Ascending aorta (tissue), 2 donors: ENCODE results near the gene GGA1. TPM values are rescaled to one million over a fixed set of nuclear protein-coding genes. Genes with fewer than 3 reads are reported as not detected.

ENCODE experiments used
- DNase-seq, 2 donors: peaks; one replicate each; pipeline ENCODE4 v3.0.0-alpha.2; 2019; ENCODE audit warnings: low spot score in 2 of 2
- H3K27ac ChIP-seq, 2 donors: fragments of 200-600 bp; sonication (generic); one replicate each; pipeline ENCODE4 v1.5.1; 2016 to 2017; ENCODE audit warnings: mild to moderate bottlenecking in 1 of 2
- H3K27me3 ChIP-seq: fragments of 200-600 bp; sonication (generic); one replicate; pipeline ENCODE4 v1.5.1; 2017
- H3K36me3 ChIP-seq, 2 donors: fragments of 200-600 bp; sonication (generic); one replicate each; pipeline ENCODE4 v1.5.1; 2016
- H3K4me1 ChIP-seq, 2 donors: fragments of 200-600 bp; sonication (generic); one replicate each; pipeline ENCODE4 v1.5.1; 2016 to 2017; ENCODE audit warnings: mild to moderate bottlenecking in 1 of 2
- H3K4me3 ChIP-seq, 2 donors: fragments of 200-600 bp; sonication (generic); one replicate each; pipeline ENCODE4 v1.5.1; 2016 to 2017; ENCODE audit warnings: mild to moderate bottlenecking in 1 of 2
- H3K9me3 ChIP-seq, 2 donors: fragments of 200-600 bp; sonication (generic); one replicate each; pipeline ENCODE4 v1.5.1; 2016
- intact Hi-C: fragments of 100-400 bp; cut with DNase I; formaldehyde crosslinking; loops from one replicate; pipeline ENCODE4 v1.15.1; 2023
- total RNA-seq: library from RNA; depleted of rRNA; stranded (reverse); fragments of >200 nt; gene quantifications from one replicate; pipeline ENCODE4 v1.1.0, GENCODE V29; 2016
- TF ChIP-seq, protein P1 (sequence below), 3 experiments: fragments of 200-600 bp in 2 of 3; fragments of 450-650 bp in 1 of 3; sonication (generic) in 2 of 3; IDR thresholded peaks; one replicate each; pipeline ENCODE4 v1.5.1; 2016 to 2019; ENCODE audit warnings: antibody characterized with exemption in 3 of 3, mild to moderate bottlenecking in 1 of 3, moderate library complexity in 1 of 3

The GGA1 gene
- total RNA-seq, 1 donor from 2014 or later = 53.5 TPM

DNA sequence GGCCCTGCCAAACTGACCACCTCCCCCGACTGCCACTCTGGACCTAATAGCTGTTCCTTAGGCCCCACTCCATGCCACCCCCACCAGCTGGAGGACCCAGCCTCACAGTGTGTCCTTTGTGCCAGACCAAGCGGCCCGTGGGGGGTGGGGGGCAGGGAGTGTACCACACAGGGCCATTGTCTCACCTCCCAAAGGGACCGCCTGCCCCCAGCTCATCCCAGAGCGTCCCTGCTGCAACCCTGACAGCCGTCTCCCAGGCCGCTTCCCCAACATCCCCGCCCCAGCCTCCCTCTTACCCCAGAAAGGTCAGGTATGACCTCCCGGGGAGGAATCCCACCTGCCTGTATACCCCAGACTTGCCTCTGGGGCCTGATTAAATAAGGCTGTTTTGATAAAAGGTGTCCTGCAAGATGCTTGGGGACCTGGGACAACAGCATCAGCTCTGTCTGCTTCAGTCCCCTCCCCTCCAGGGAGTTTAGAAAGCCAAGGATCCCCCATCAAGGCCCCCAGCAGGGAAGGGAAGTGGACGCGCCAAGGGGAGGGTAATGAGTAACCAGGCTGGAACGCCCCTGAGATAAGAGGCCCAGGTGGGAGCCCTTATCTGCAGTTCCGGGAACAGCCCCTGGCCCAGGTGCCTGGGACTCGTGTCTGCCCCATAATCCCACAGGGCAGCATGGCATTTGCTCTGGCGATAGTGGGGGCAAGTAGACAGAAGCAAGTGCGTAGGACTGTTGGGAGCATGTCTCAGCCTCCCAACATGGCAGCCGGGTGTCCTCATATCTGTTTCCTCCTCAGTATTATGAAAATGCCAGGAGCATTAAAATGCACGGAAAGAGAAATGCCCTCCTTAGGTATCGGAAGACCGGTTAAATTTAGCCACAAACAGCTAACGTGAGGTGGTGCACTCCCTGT, 39.4 kb upstream of the GGA1 start:
- intact Hi-C loops = no loop called here
- H3K4me3 ChIP-seq = no peak overlapping the region
- DNase-seq = no peak
- no peaks in the 10 kb centered on the region for H3K9me3 ChIP-seq
- TF ChIP-seq, protein P1, sequence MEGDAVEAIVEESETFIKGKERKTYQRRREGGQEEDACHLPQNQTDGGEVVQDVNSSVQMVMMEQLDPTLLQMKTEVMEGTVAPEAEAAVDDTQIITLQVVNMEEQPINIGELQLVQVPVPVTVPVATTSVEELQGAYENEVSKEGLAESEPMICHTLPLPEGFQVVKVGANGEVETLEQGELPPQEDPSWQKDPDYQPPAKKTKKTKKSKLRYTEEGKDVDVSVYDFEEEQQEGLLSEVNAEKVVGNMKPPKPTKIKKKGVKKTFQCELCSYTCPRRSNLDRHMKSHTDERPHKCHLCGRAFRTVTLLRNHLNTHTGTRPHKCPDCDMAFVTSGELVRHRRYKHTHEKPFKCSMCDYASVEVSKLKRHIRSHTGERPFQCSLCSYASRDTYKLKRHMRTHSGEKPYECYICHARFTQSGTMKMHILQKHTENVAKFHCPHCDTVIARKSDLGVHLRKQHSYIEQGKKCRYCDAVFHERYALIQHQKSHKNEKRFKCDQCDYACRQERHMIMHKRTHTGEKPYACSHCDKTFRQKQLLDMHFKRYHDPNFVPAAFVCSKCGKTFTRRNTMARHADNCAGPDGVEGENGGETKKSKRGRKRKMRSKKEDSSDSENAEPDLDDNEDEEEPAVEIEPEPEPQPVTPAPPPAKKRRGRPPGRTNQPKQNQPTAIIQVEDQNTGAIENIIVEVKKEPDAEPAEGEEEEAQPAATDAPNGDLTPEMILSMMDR (IDR thresholded peaks at IDR 0.05) = no peak
- H3K36me3 ChIP-seq = peaks cover 27 to 30% of the 10 kb centered on the region in 2 donors
- H3K27ac ChIP-seq = no peak overlapping the region
- H3K4me1 ChIP-seq = peaks cover 26 to 39% of the 10 kb centered on the region in 2 donors
- no peaks in the 10 kb centered on the region for H3K27me3 ChIP-seq

DNA sequence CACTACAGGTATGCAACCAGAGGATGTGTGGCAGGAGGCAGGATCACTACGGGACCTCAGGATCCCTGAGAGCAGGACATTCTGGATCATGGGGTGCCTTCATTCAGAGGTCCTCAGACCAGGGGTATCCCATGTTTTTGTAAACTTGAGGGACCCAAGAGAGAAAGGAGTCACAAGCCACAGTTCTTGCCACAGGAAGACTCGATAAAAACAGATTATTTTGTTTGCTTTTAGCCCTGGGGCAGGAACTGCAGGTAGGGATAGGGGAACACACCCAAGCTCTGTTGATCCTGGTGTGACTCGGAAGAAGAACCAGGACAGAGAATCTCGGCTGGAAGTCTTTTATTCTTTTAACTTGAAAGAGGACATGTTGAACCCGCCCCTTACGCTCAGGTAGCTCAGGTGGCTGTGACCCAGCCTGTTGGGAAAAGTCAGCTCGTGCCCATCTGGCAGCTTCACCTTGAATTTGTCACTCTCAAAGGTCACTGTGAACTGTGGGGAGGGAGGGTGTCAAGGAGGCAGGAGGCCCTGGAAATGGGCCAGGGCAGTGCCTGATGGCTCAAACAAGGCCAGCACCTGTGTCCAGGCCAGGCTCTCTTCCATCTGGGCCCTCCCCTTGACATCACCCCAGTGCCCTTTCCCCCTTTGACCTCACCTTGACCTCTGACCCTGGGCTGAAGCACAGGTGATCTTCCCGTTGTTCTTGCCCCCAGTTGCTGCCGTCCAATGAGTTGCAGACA, 38.5 kb upstream of the GGA1 start:
- TF ChIP-seq, protein P1 (IDR thresholded peaks at IDR 0.05) = no peak
- Histone ChIP-seq H3K27me3 (no peaks in the 10 kb centered on the region), H3K4me3 (no peak overlapping the region), H3K36me3 (peaks cover 27 to 30% of the 10 kb centered on the region in 2 donors), H3K4me1 (peaks cover 20 to 32% of the 10 kb centered on the region in 2 donors), H3K9me3 (no peaks in the 10 kb centered on the region), H3K27ac (no peak overlapping the region)
- intact Hi-C loops = no loop called here
- DNase-seq = no peak

DNA sequence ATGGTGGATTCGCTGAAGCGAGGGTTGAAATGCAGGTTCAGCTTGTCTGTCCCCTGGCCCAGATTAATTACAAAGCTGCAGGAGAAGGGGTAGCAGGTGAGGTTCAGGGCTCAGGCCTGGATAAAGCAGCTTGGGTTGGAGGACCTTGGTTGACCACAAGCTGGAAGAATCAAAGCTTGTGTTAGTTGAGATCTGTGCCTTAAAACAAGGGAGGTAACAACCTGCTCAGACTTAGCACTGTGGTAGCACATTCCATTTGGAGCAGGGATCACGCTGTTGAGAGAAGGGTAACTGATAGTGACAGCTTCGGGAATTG, 38.0 kb upstream of the GGA1 start:
- H3K9me3 ChIP-seq = no peaks in the 10 kb centered on the region
- DNase-seq = no peak
- no peak overlapping the region for H3K4me3 ChIP-seq
- intact Hi-C loops = no loop called here
- H3K27ac ChIP-seq = no peak overlapping the region
- TF ChIP-seq, protein P1 (IDR thresholded peaks at IDR 0.05) = no peak
- peaks cover 15 to 28% of the 10 kb centered on the region in 2 donors for H3K4me1 ChIP-seq
- no peaks in the 10 kb centered on the region for H3K27me3 ChIP-seq
- peaks cover 28 to 30% of the 10 kb centered on the region in 2 donors for H3K36me3 ChIP-seq

DNA sequence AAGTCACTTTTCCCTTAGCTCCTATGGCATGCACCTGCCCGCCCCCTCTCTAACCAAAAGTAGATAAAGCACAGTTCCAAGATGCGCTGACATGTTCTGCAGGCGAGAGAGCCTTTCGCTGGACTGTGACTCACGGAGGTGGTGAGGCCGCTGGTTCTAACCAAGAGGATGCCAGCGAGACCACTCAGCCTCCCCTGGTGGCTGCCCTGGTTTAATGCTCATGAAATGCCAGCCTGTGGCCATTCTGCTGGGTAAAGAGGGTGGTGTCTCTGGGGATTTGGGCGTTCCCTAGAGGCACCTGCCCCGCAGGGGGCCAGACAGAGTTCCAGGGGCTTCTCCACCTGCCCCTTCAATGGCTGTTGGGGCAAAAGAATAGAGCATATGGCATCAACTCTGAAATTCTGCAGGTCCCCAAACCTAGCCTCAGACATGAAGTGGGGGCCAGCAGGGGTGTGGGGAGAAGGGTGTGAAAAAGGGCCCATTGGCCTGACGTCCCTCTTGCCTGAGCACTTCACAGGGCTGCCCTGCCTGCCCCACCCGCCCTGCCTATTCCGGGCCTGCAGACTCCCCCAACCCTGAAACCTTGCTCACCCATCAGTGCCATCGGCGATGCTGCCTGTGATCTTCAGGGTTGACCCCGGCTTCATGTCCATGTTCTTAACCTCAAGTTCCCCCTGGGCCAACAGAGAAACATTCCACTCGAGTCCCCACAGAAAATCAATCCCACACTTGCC, 37.2 kb upstream of the GGA1 start:
- no peak for DNase-seq
- no peak overlapping the region for H3K27ac ChIP-seq
- peaks cover 24 to 26% of the 10 kb centered on the region in 2 donors for H3K36me3 ChIP-seq
- TF ChIP-seq, protein P1 (IDR thresholded peaks at IDR 0.05) = no peak
- H3K9me3 ChIP-seq = no peaks in the 10 kb centered on the region
- H3K4me3 ChIP-seq = no peak overlapping the region
- peaks cover 7 to 19% of the 10 kb centered on the region in 2 donors for H3K4me1 ChIP-seq
- intact Hi-C loops = no loop called here
- H3K27me3 ChIP-seq = no peaks in the 10 kb centered on the region

DNA sequence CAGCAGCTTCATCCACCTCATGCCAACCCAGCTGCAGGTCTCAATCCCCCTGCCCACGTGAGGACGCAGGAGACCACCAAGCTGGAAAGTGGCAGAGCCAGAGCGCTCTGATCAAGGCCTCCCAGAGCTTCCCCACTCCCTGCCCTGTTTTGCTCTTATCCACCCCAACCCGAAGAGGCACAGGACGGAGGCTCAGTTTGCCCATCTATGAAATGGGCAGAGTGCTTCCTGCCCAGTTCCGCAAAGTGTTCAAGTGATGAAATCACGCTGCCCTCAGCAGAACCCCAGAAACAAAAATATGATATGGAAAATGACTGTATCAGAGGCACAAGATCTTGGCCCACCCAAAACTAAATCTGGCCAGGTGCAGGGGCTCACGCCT, 36.7 kb upstream of the GGA1 start:
- Histone ChIP-seq H3K27ac (no peak overlapping the region), H3K9me3 (no peaks in the 10 kb centered on the region), H3K4me1 (peaks cover 2 to 14% of the 10 kb centered on the region in 2 donors), H3K27me3 (no peaks in the 10 kb centered on the region), H3K4me3 (no peak overlapping the region), H3K36me3 (peaks cover 18 to 21% of the 10 kb centered on the region in 2 donors)
- TF ChIP-seq, protein P1 (IDR thresholded peaks at IDR 0.05) = no peak
- intact Hi-C loops = no loop called here
- DNase-seq = no peak
